IMR-90 (cell line): ENCODE results near the gene KIF5C. TPM values are rescaled to one million over a fixed set of nuclear protein-coding genes. Genes with fewer than 3 reads are reported as not detected.

ENCODE experiments used
- ATAC-seq: fragments of 200-7000 bp; cut with Tn5 transposase; 2 replicates; pipeline ENCODE4 v1.9.1; 2020; ENCODE audit warnings: low read depth, mild to moderate bottlenecking, moderate library complexity
- BruUV-seq: library from RNA; stranded (reverse); fragments of 400-500 nt; replicated peaks from 2 replicates; lab custom pipeline; 2021; lab: Mats Ljungman, UMichigan
- CTCF ChIA-PET: fragments of 300-600 bp; formaldehyde crosslinking; extraction: SDS; loops from one replicate; lab custom pipeline; 2021; ENCODE audit warnings: antibody characterized with exemption; lab: Yijun Ruan, JAX
- POLR2A ChIA-PET: fragments of 300-600 bp; sonication (Branson Sonifier 250); formaldehyde crosslinking; loops from one replicate; lab custom pipeline; 2022; ENCODE audit warnings: antibody characterized with exemption; ENCODE audit not compliant: unreplicated experiment; lab: Charles Lee
- DNase-seq: peaks from one replicate; pipeline ENCODE4 v3.0.0; 2013
- H2AFZ ChIP-seq: replicated peaks from 2 replicates; pipeline ENCODE3; 2013; ENCODE audit warnings: low read length, mild to moderate bottlenecking; ENCODE audit not compliant: poor library complexity
- H2AK5ac ChIP-seq: 2 replicates; pipeline ENCODE4 v1.6.1; 2013; ENCODE audit warnings: low read depth, low read length, inconsistent platforms
- H2AK9ac ChIP-seq: replicated peaks from 2 replicates; pipeline ENCODE3; 2013; ENCODE audit warnings: mild to moderate bottlenecking, low read depth, low read length, moderate library complexity; ENCODE audit not compliant: poor library complexity
- H2BK120ac ChIP-seq: 2 replicates; pipeline ENCODE4 v1.6.1; 2013; ENCODE audit warnings: low read depth, low read length, inconsistent platforms
- H2BK15ac ChIP-seq: 3 replicates; pipeline ENCODE4 v1.6.1; 2013; ENCODE audit warnings: low read depth, low read length, inconsistent platforms
- H2BK20ac ChIP-seq: 2 replicates; pipeline ENCODE4 v1.6.1; 2013; ENCODE audit warnings: low read depth, mild to moderate bottlenecking, inconsistent platforms, low read length, moderate library complexity
- H2BK5ac ChIP-seq: 2 replicates; pipeline ENCODE4 v1.6.1; 2013; ENCODE audit warnings: mild to moderate bottlenecking, low read depth, low read length, inconsistent platforms; ENCODE audit not compliant: poor library complexity, severe bottlenecking
- H3K14ac ChIP-seq: replicated peaks from 2 replicates; pipeline ENCODE4 v1.6.1; 2013; ENCODE audit warnings: low read depth, low read length, inconsistent platforms
- H3K18ac ChIP-seq: 2 replicates; pipeline ENCODE4 v1.6.1; 2013; ENCODE audit warnings: low read depth, low read length, control low read depth
- H3K23ac ChIP-seq: 2 replicates; pipeline ENCODE4 v1.6.1; 2013; ENCODE audit warnings: low read depth, low read length, inconsistent platforms
- H3K27ac ChIP-seq: 2 replicates; pipeline ENCODE4 v1.5.1; 2013; ENCODE audit warnings: mild to moderate bottlenecking, control low read depth, low read length; ENCODE audit not compliant: insufficient read depth
- H3K27me3 ChIP-seq: 2 replicates; pipeline ENCODE4 v1.6.1; 2013; ENCODE audit warnings: low read length; ENCODE audit not compliant: control insufficient read depth, insufficient read depth
- H3K36me3 ChIP-seq: 2 replicates; pipeline ENCODE4 v1.6.1; 2013; ENCODE audit warnings: low read length, mixed read lengths; ENCODE audit not compliant: control insufficient read depth, insufficient read depth
- H3K4ac ChIP-seq: 2 replicates; pipeline ENCODE4 v1.6.1; 2013; ENCODE audit warnings: low read depth, low read length, inconsistent platforms
- H3K4me1 ChIP-seq: 2 replicates; pipeline ENCODE4 v1.6.1; 2013; ENCODE audit warnings: low read length, mixed read lengths; ENCODE audit not compliant: control insufficient read depth, insufficient read depth
- H3K4me2 ChIP-seq: 2 replicates; pipeline ENCODE4 v1.6.1; 2013; ENCODE audit warnings: low read depth, mild to moderate bottlenecking, control low read depth, low read length, moderate library complexity
- H3K4me3 ChIP-seq: 2 replicates; pipeline ENCODE4 v1.5.1; 2013; ENCODE audit warnings: low read depth, mild to moderate bottlenecking, control low read depth, low read length, moderate library complexity; ENCODE audit not compliant: insufficient read depth
- H3K56ac ChIP-seq: 2 replicates; pipeline ENCODE4 v1.6.1; 2013; ENCODE audit warnings: low read length, inconsistent platforms; ENCODE audit not compliant: insufficient read depth; ENCODE audit errors: extremely low read depth
- H3K79me1 ChIP-seq, 2 experiments: 2 replicates each; pipeline ENCODE4 v1.6.1; 2013; ENCODE audit warnings: low read length in 2 of 2, inconsistent platforms in 1 of 2, low read depth in 1 of 2
- H3K9ac ChIP-seq: 2 replicates; pipeline ENCODE4 v1.6.1; 2013; ENCODE audit warnings: low read depth, low read length, control low read depth
- H3K9me1 ChIP-seq: 2 replicates; pipeline ENCODE4 v1.6.1; 2013; ENCODE audit warnings: low read length, inconsistent platforms; ENCODE audit not compliant: insufficient read depth
- H3K9me3 ChIP-seq: 2 replicates; pipeline ENCODE4 v1.6.1; 2013; ENCODE audit warnings: low read length; ENCODE audit not compliant: control insufficient read depth, insufficient read depth
- H4K20me1 ChIP-seq: 2 replicates; pipeline ENCODE4 v1.6.1; 2013; ENCODE audit warnings: low read length, inconsistent platforms; ENCODE audit not compliant: insufficient read depth
- H4K5ac ChIP-seq: 2 replicates; pipeline ENCODE4 v1.6.1; 2013; ENCODE audit warnings: mild to moderate bottlenecking, low read depth, low read length, control low read depth
- H4K8ac ChIP-seq, 2 experiments: 2 replicates each; pipeline ENCODE4 v1.6.1; 2013; ENCODE audit warnings: low read depth in 2 of 2, low read length in 2 of 2, control low read depth in 1 of 2, inconsistent platforms in 1 of 2
- H4K91ac ChIP-seq: 2 replicates; pipeline ENCODE4 v1.6.1; 2013; ENCODE audit warnings: low read depth, low read length, inconsistent platforms; ENCODE audit not compliant: insufficient read depth
- BHLHE40 ChIP-seq: fragments of 150-350 bp; IDR thresholded peaks from 2 replicates; pipeline ENCODE4 v1.6.1; 2016; ENCODE audit warnings: mild to moderate bottlenecking, low read depth, low read length
- CEBPB ChIP-seq: IDR thresholded peaks from 2 replicates; pipeline ENCODE4 v1.6.1; 2012; ENCODE audit warnings: low read depth, low read length, improper control_type of control experiment
- CHD1 ChIP-seq: IDR thresholded peaks from 2 replicates; pipeline ENCODE4 v1.6.1; 2012; ENCODE audit warnings: low read depth, low read length, improper control_type of control experiment
- ELK1 ChIP-seq: fragments of 150-350 bp; IDR thresholded peaks from 2 replicates; pipeline ENCODE4 v1.6.1; 2016; ENCODE audit warnings: low read depth, mild to moderate bottlenecking, low read length, moderate library complexity, borderline replicate concordance
- FOS ChIP-seq: fragments of 150-350 bp; IDR thresholded peaks from 2 replicates; pipeline ENCODE4 v1.6.1; 2016; ENCODE audit warnings: low read depth, low read length
- MAFK ChIP-seq: IDR thresholded peaks from 2 replicates; pipeline ENCODE4 v1.6.1; 2012; ENCODE audit warnings: low read depth, low read length, improper control_type of control experiment
- MAZ ChIP-seq: IDR thresholded peaks from 2 replicates; pipeline ENCODE4 v1.6.1; 2012; ENCODE audit warnings: low read depth, mild to moderate bottlenecking, low read length, improper control_type of control experiment, moderate library complexity, borderline replicate concordance
- MXI1 ChIP-seq: IDR thresholded peaks from 2 replicates; pipeline ENCODE4 v1.6.1; 2012; ENCODE audit warnings: low read depth, mild to moderate bottlenecking, low read length, moderate library complexity, borderline replicate concordance
- NFE2L2 ChIP-seq: fragments of 150-350 bp; IDR thresholded peaks from 2 replicates; pipeline ENCODE4 v1.6.1; 2016; ENCODE audit warnings: low read depth, mild to moderate bottlenecking, low read length
- POLR2A ChIP-seq: IDR thresholded peaks from 2 replicates; pipeline ENCODE4 v1.6.1; 2012; ENCODE audit warnings: mild to moderate bottlenecking, low read depth, low read length
- RAD21 ChIP-seq: IDR thresholded peaks from 2 replicates; pipeline ENCODE4 v1.6.1; 2012; ENCODE audit warnings: low read length, improper control_type of control experiment
- RCOR1 ChIP-seq: IDR thresholded peaks from 2 replicates; pipeline ENCODE4 v1.6.1; 2012; ENCODE audit warnings: mild to moderate bottlenecking, low read length, improper control_type of control experiment; ENCODE audit not compliant: insufficient replicate concordance
- RFX5 ChIP-seq: IDR thresholded peaks from 2 replicates; pipeline ENCODE4 v1.8.0; 2012; ENCODE audit warnings: low read depth, mild to moderate bottlenecking, low read length, moderate library complexity
- SMC3 ChIP-seq: fragments of 150-350 bp; IDR thresholded peaks from 2 replicates; pipeline ENCODE4 v1.6.1; 2016; ENCODE audit warnings: low read depth, mild to moderate bottlenecking, antibody characterized with exemption, low read length, moderate library complexity
- USF2 ChIP-seq: fragments of 150-350 bp; IDR thresholded peaks from 2 replicates; pipeline ENCODE4 v1.6.1; 2017; ENCODE audit warnings: mild to moderate bottlenecking, antibody characterized with exemption, low read length, low read depth
- WGBS, 2 experiments: methylation state at CpG; one replicate each; pipeline versions ENCODE4 v1.1.5 to v1.1.7; 2013; ENCODE audit warnings: missing lambda C conversion rate in 2 of 2; ENCODE audit not compliant: insufficient read length in 1 of 2; ENCODE audit errors: extremely low coverage in 2 of 2; 5-methylcytosine and 5-hydroxymethylcytosine counted together
- dilution Hi-C: fragments of 300-500 bp; cut with HindIII; formaldehyde crosslinking; loops from one replicate; pipeline ENCODE4 v1.14.3; 2018; ENCODE audit warnings: low sequenced_read_pairs; ENCODE audit not compliant: unreplicated experiment
- in situ Hi-C: fragments of 300-500 bp; cut with MboI; formaldehyde crosslinking; loops from 3 replicates; pipeline ENCODE4 v1.14.3; 2019; ENCODE audit warnings: low sequenced_read_pairs, inconsistent platforms, mixed read lengths
- intact Hi-C: fragments of 100-400 bp; cut with micrococcal nuclease; formaldehyde crosslinking; loops from 2 replicates; pipeline ENCODE4 v1.10.0; 2022
- polyA plus RNA-seq, 3 experiments: library from polyadenylated mRNA; depleted of rRNA; stranded (reverse); fragments of >200 nt; gene quantifications; 2 replicates each; pipeline ENCODE4 v1.2.3, GENCODE V29; 2012; ENCODE audit warnings: low replicate concordance in 1 of 3
- total RNA-seq: library from RNA; depleted of rRNA; stranded (reverse); fragments of >200 nt; gene quantifications from 2 replicates; pipeline ENCODE4 v1.2.3, GENCODE V29; 2012
- TF ChIP-seq, protein P1 (sequence below): conservative IDR thresholded peaks from 2 replicates; pipeline ENCODE4 v1.5.1; 2012; ENCODE audit warnings: mild to moderate bottlenecking, low read depth, low read length, improper control_type of control experiment

Gene KIF5C
- total and polyA plus RNA-seq, 2 of the 4 experiments (the other 2 are of a cell fraction), result 0.10 to 0.18 TPM

DNA sequence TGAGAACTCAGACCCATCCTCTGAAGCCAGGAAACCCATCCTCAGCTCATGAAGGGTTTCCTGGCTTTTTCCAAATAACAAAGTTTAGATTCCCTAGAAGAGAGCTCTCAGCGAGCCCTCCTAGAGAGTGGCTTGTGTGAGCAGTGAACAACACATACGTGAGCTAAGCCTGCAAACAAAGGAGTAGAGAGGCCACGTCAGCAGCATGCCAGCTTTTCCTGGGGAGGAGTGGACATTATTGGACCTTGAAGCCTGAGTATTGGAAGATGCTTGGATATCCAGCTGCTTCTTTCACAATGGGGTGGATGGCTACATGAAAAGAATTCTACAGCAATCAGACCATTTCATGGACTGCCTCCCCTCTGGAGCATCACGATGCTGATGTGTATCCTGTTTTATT is 21.1 kb downstream of the KIF5C start:
- dilution Hi-C loops (no loop called here), in situ Hi-C loops (no loop called here), intact Hi-C loops (no loop called here)
- H3K4me1 ChIP-seq, result no peaks in the 10 kb centered on the region
- no peak overlapping the region for H3K56ac ChIP-seq
- no peaks in the 10 kb centered on the region for H3K9me3 ChIP-seq
- no CpG with 5 or more reads among the region's 4 CpGs for WGBS, 2 experiments
- no peak overlapping the region for H3K4me2 ChIP-seq
- no peak overlapping the region for H3K23ac ChIP-seq
- no peak overlapping the region for H2BK20ac ChIP-seq
- H3K79me1 ChIP-seq, result no peaks in the 10 kb centered on the region
- H4K91ac ChIP-seq, result no peak overlapping the region
- POLR2A ChIA-PET, result no interaction called here
- no peak overlapping the region for H4K8ac ChIP-seq
- H3K4me3 ChIP-seq, result no peak overlapping the region
- H3K9me1 ChIP-seq, result no peaks in the 10 kb centered on the region
- H3K9ac ChIP-seq, result no peak overlapping the region
- no peaks in the 10 kb centered on the region for H3K36me3 ChIP-seq
- H3K27ac ChIP-seq, result no peak overlapping the region
- no peaks in the 10 kb centered on the region; the same call in 1 of the 2 replicates for H3K27me3 ChIP-seq
- no TSS peak for BruUV-seq
- H3K14ac ChIP-seq, result no peak overlapping the region
- H2AFZ ChIP-seq, result no peak overlapping the region
- no peak overlapping the region for H4K5ac ChIP-seq
- DNase-seq (no peak), ATAC-seq (no peak)
- no peak overlapping the region for H3K18ac ChIP-seq
- CTCF ChIA-PET, result no interaction called here
- no peak overlapping the region for H3K4ac ChIP-seq
- no peaks in the 10 kb centered on the region for H4K20me1 ChIP-seq
- TF ChIP-seq RCOR1 (no peak), USF2 (no peak), NFE2L2 (no peak), CHD1 (no peak), MAZ (no peak), MAFK (no peak), RAD21 (no peak), SMC3 (no peak), FOS (no peak), POLR2A (no peak), RFX5 (no peak), ELK1 (no peak), MXI1 (no peak), CEBPB (no peak), BHLHE40 (no peak)
- TF ChIP-seq, protein P1, sequence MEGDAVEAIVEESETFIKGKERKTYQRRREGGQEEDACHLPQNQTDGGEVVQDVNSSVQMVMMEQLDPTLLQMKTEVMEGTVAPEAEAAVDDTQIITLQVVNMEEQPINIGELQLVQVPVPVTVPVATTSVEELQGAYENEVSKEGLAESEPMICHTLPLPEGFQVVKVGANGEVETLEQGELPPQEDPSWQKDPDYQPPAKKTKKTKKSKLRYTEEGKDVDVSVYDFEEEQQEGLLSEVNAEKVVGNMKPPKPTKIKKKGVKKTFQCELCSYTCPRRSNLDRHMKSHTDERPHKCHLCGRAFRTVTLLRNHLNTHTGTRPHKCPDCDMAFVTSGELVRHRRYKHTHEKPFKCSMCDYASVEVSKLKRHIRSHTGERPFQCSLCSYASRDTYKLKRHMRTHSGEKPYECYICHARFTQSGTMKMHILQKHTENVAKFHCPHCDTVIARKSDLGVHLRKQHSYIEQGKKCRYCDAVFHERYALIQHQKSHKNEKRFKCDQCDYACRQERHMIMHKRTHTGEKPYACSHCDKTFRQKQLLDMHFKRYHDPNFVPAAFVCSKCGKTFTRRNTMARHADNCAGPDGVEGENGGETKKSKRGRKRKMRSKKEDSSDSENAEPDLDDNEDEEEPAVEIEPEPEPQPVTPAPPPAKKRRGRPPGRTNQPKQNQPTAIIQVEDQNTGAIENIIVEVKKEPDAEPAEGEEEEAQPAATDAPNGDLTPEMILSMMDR, result no peak
- H2AK9ac ChIP-seq, result no peak overlapping the region
- H2BK120ac ChIP-seq, result no peak overlapping the region
- no peak overlapping the region for H2AK5ac ChIP-seq
- no peak overlapping the region for H2BK5ac ChIP-seq
- H2BK15ac ChIP-seq, result no peak overlapping the region
